PC-3 (cell line): Measurements from ENCODE around the gene FBXO24.

Source experiments
- CTCF ChIP-seq: fragments of 300-600 bp; sonication (generic); conservative IDR thresholded peaks from 2 replicates; pipeline ENCODE4 v1.5.1; 2017; ENCODE audit warnings: antibody characterized with exemption, low read depth, mild to moderate bottlenecking, low read length
- EZH2 ChIP-seq: fragments of 300-600 bp; sonication (generic); IDR thresholded peaks from one replicate; pipeline ENCODE4 v1.6.1; 2017; ENCODE audit warnings: antibody characterized with exemption, mild to moderate bottlenecking, low read length; ENCODE audit not compliant: unreplicated experiment
- EZH2phosphoT487 ChIP-seq: fragments of 300-600 bp; sonication (generic); IDR thresholded peaks from 2 replicates; pipeline ENCODE4 v1.6.1; 2018; ENCODE audit warnings: mild to moderate bottlenecking, antibody characterized with exemption, low read length, borderline replicate concordance

- TF ChIP-seq CTCF (no peak), EZH2phosphoT487 (no peak), EZH2 (no peak)
Measured at GRCh38 chr7:100539436-100540006, 46.6 kb upstream of the FBXO24 start.
